K562 (cell line): ENCODE measurements around the gene PRRT1. TPM values are rescaled to one million over a fixed set of nuclear protein-coding genes. Genes with fewer than 3 reads are reported as not detected.
A peak's percentile ranks its signal among the peaks of the same experiment; 100 is the strongest.

Experiments
- CBX1 ChIP-seq: sonication (generic); IDR thresholded peaks from 2 replicates; pipeline ENCODE4 v1.6.1; 2016; ENCODE audit warnings: antibody characterized with exemption, low read depth, mild to moderate bottlenecking
- CBX2 ChIP-seq: fragments of 200-600 bp; sonication (generic); IDR thresholded peaks from one replicate; pipeline ENCODE4 v1.6.1; 2012; ENCODE audit warnings: mild to moderate bottlenecking, low read length, inconsistent platforms; ENCODE audit not compliant: insufficient read depth, poor library complexity, severe bottlenecking
- CUX1 ChIP-seq: fragments of 200-800 bp; sonication (Bioruptor generic); IDR thresholded peaks from 2 replicates; pipeline ENCODE4 v1.6.1; 2016; ENCODE audit warnings: missing genetic modification characterization, missing compliant biosample characterization
- HDAC3 ChIP-seq: fragments of 450-650 bp; IDR thresholded peaks from 2 replicates; pipeline ENCODE4 v1.6.1; 2018; ENCODE audit warnings: borderline replicate concordance, mild to moderate bottlenecking, moderate library complexity; ENCODE audit not compliant: partially characterized antibody
- HOXB6 ChIP-seq: fragments of 250-450 bp; sonication (Bioruptor Pico); IDR thresholded peaks from 2 replicates; pipeline ENCODE4 v1.5.1; 2022; ENCODE audit warnings: mild to moderate bottlenecking, borderline replicate concordance
- KLF10 ChIP-seq: fragments of 250-450 bp; sonication (Bioruptor Pico); IDR thresholded peaks from 2 replicates; pipeline ENCODE4 v1.6.1; 2021; ENCODE audit warnings: matching md5 sums
- MLLT1 ChIP-seq, 2 experiments: fragments of 450-650 bp; IDR thresholded peaks; 2 replicates each; pipeline ENCODE4 v1.6.1; 2016
- NBN ChIP-seq: fragments of 450-650 bp; IDR thresholded peaks from 2 replicates; pipeline ENCODE4 v1.6.1; 2016; ENCODE audit warnings: low read depth, mild to moderate bottlenecking
- SIX5 ChIP-seq, 2 experiments: IDR thresholded peaks; 2 replicates each; pipeline ENCODE4 v1.6.1; 2011; ENCODE audit warnings: low read length in 2 of 2, borderline replicate concordance in 1 of 2, low read depth in 1 of 2, mild to moderate bottlenecking in 1 of 2, moderate library complexity in 1 of 2; ENCODE audit not compliant: insufficient read depth in 1 of 2
- ZNF407 ChIP-seq: fragments of 450-650 bp; IDR thresholded peaks from 2 replicates; pipeline ENCODE4 v1.6.1; 2016; ENCODE audit warnings: low read depth
- polyA plus RNA-seq, 8 experiments: library from polyadenylated mRNA; depleted of rRNA in 4 of 8; stranded (reverse) in 5 of 8; unstranded in 3 of 8; fragments of >200 nt; fragmentation: Nextera tagmentation in 2 of 8; fragmentation: Illumina TruSeq in 1 of 8; extraction: Ambion mirVana in 2 of 8; extraction: Trizol in 1 of 8; gene quantifications; 2 replicates each; pipeline versions ENCODE4 v1.2.1 to v1.2.3, GENCODE V29; 2011 to 2014; ENCODE audit warnings: inconsistent platforms in 1 of 8, missing spikeins in 1 of 8
- total RNA-seq, 7 experiments: library from RNA; depleted of rRNA in 6 of 7; stranded (reverse); fragments of >200 nt in 6 of 7; fragmentation: Illumina TruSeq in 2 of 7; extraction: Trizol in 2 of 7; gene quantifications; 2 replicates each; pipeline versions ENCODE4 v1.2.1 to v1.2.3, GENCODE V29; 2011 to 2021; ENCODE audit warnings: low replicate concordance in 1 of 7

Gene PRRT1
- total and polyA plus RNA-seq, 9 of the 15 experiments (the other 6 are each of a cell fraction or from before 2014, with no cell fraction given), result 0.14 to 3.5 (median 0.41) TPM

GRCh38 chr6:32167761-32168262 lies 16.1 kb upstream of the PRRT1 start (continued):
- TF ChIP-seq ZNF407 (no peak), SIX5 (IDR thresholded peaks at IDR 0.05; ENCODE audit: borderline replicate concordance in 1 of 2, insufficient read depth in 1 of 2, low read depth in 1 of 2, low read length in 2 of 2) (no peak), KLF10 (CRISPR knock-in tag) (no peak), HOXB6 (no peak), CBX2 (no peak), MLLT1 (IDR thresholded peaks at IDR 0.05) (peak; percentile 63 to 70; a peak in 2 of 4 replicates), CUX1 (CRISPR knock-in tag) (peak; percentile 86; the same call in 1 of the 2 replicates), NBN (peak; percentile 93; the same call in 1 of the 2 replicates), HDAC3 (peak; percentile 78), CBX1 (no peak)
